SH-SY5Y (cell line): ENCODE data around the gene LCN15.

Source experiments
- GATA2 ChIP-seq: IDR thresholded peaks from 2 replicates; pipeline ENCODE4 v1.6.1; 2011; ENCODE audit warnings: mild to moderate bottlenecking, low read depth, low read length
- GATA3 ChIP-seq: IDR thresholded peaks from 2 replicates; pipeline ENCODE4 v1.6.1; 2011; ENCODE audit warnings: low read depth, mild to moderate bottlenecking, low read length, moderate library complexity

The LCN15 gene

GRCh38 chr9:136722969-136723356 lies 41.4 kb downstream of the LCN15 start:
- TF ChIP-seq GATA2 = no peak
- no peak for TF ChIP-seq GATA3

GRCh38 chr9:136722093-136722968 lies 42.0 kb downstream of the LCN15 start:
- TF ChIP-seq GATA3 (no peak), GATA2 (no peak)

GRCh38 chr9:136721339-136722092 lies 42.8 kb downstream of the LCN15 start:
- TF ChIP-seq GATA2 = no peak
- no peak for TF ChIP-seq GATA3

- TF ChIP-seq GATA2 (no peak), GATA3 (no peak)
Measured at GRCh38 chr9:136720898-136721338, 43.4 kb downstream of the LCN15 start.

- TF ChIP-seq GATA3 (no peak), GATA2 (no peak)
Measured at GRCh38 chr9:136720251-136720897, 43.9 kb downstream of the LCN15 start.

GRCh38 chr9:136719195-136719880 lies 45.0 kb downstream of the LCN15 start:
- TF ChIP-seq GATA3 (no peak), GATA2 (no peak)

- no peak for TF ChIP-seq GATA3
- no peak for TF ChIP-seq GATA2
Measured at GRCh38 chr9:136718345-136719194, 45.7 kb downstream of the LCN15 start.

GRCh38 chr9:136717399-136717798 lies 46.9 kb downstream of the LCN15 start:
- TF ChIP-seq GATA3 = no peak
- no peak for TF ChIP-seq GATA2

GRCh38 chr9:136714893-136715274 lies 49.4 kb downstream of the LCN15 start:
- no peak for TF ChIP-seq GATA3
- TF ChIP-seq GATA2 = no peak

GRCh38 chr9:136714096-136714892 lies 50.0 kb downstream of the LCN15 start:
- no peak for TF ChIP-seq GATA2
- no peak for TF ChIP-seq GATA3

- TF ChIP-seq GATA3 = no peak
- TF ChIP-seq GATA2 = no peak
Measured at GRCh38 chr9:136713550-136713949, 50.8 kb downstream of the LCN15 start.

- no peak for TF ChIP-seq GATA2
Measured at GRCh38 chr9:136712690-136713544, 51.4 kb downstream of the LCN15 start.
